Measurements from ENCODE around the gene MFSD2A. TPM values are rescaled to one million over a fixed set of nuclear protein-coding genes. Genes with fewer than 3 reads are reported as not detected.
A peak's percentile ranks its signal among the peaks of the same experiment; 100 is the strongest.
"Not testable (repeated sequence)": the region's sequence is repeated elsewhere in the genome, so short reads cannot be mapped to it uniquely, and the experiment has no call there.

Gene MFSD2A
- total RNA-seq = 1.00 TPM
- long read RNA-seq, partial matches to known transcripts = 0 of 2 reads
- long read RNA-seq, other reads (novel, unspliced or antisense) = 0 of 2 reads

GRCh38 chr1:39954870-39955546 lies at the start of gene MFSD2A:
TSS of gene MFSD2A (plus strand) at chr1:39955145. CDS start at chr1:39955293, 148 bp downstream.
- DNase-seq (ENCODE audit: low spot score) = peak; percentile 95
- intact Hi-C loops (cut with DNase I) = no loop called here

- intact Hi-C loops (cut with DNase I) = no loop called here
- DNase-seq (ENCODE audit: low spot score) = no peak
Measured at GRCh38 chr1:39905172-39905571, 49.8 kb upstream of the MFSD2A start.

- intact Hi-C loops (cut with DNase I) = no loop called here
- no peak for DNase-seq (ENCODE audit: low spot score)
Measured at GRCh38 chr1:39907528-39908453, 47.2 kb upstream of the MFSD2A start.

GRCh38 chr1:39908534-39908933 lies 46.4 kb upstream of the MFSD2A start:
- DNase-seq (ENCODE audit: low spot score) = no peak
- intact Hi-C loops (cut with DNase I) = no loop called here

- intact Hi-C loops (cut with DNase I) = no loop called here
- DNase-seq (ENCODE audit: low spot score) = no peak
Measured at GRCh38 chr1:39910263-39910662, 44.7 kb upstream of the MFSD2A start.

- intact Hi-C loops (cut with DNase I); DNase-seq (ENCODE audit: low spot score): not testable (repeated sequence)
Measured at GRCh38 chr1:39913136-39913535, 41.8 kb upstream of the MFSD2A start.

- intact Hi-C loops (cut with DNase I) = no loop called here
- no peak for DNase-seq (ENCODE audit: low spot score)
Measured at GRCh38 chr1:39915499-39916129, 39.3 kb upstream of the MFSD2A start.

GRCh38 chr1:39917825-39918224 lies 37.1 kb upstream of the MFSD2A start:
- no peak for DNase-seq (ENCODE audit: low spot score)
- intact Hi-C loops (cut with DNase I) = loop anchor here (2.0 kb wide), 1 partner anchor 57 kb away; no protein-coding TSS in a partner anchor

GRCh38 chr1:39919545-39919944 lies 35.4 kb upstream of the MFSD2A start:
- no peak for DNase-seq (ENCODE audit: low spot score)
- intact Hi-C loops (cut with DNase I) = loop anchor here (2.0 kb wide), 1 partner anchor 55 kb away; no protein-coding TSS in a partner anchor

- intact Hi-C loops (cut with DNase I) = no loop called here
- no peak for DNase-seq (ENCODE audit: low spot score)
Measured at GRCh38 chr1:39922251-39922688, 32.7 kb upstream of the MFSD2A start.

GRCh38 chr1:39925721-39926342 lies 29.1 kb upstream of the MFSD2A start:
- no peak for DNase-seq (ENCODE audit: low spot score)
- intact Hi-C loops (cut with DNase I) = no loop called here

GRCh38 chr1:39926343-39926793 lies 28.6 kb upstream of the MFSD2A start:
- intact Hi-C loops (cut with DNase I) = no loop called here
- DNase-seq (ENCODE audit: low spot score) = no peak

- intact Hi-C loops (cut with DNase I) = no loop called here
- DNase-seq (ENCODE audit: low spot score) = no peak
Measured at GRCh38 chr1:39926820-39927219, 28.1 kb upstream of the MFSD2A start.

GRCh38 chr1:39927538-39927937 lies 27.4 kb upstream of the MFSD2A start:
- intact Hi-C loops (cut with DNase I) = no loop called here
- DNase-seq (ENCODE audit: low spot score) = no peak

- intact Hi-C loops (cut with DNase I) = no loop called here
- DNase-seq (ENCODE audit: low spot score) = no peak
Measured at GRCh38 chr1:39928809-39929587, 25.9 kb upstream of the MFSD2A start.

GRCh38 chr1:39933956-39934941 lies 20.7 kb upstream of the MFSD2A start:
- intact Hi-C loops (cut with DNase I) = no loop called here
- DNase-seq (ENCODE audit: low spot score) = peak; percentile 84

GRCh38 chr1:39936724-39937491 lies 18.0 kb upstream of the MFSD2A start:
- intact Hi-C loops (cut with DNase I) = no loop called here
- no peak for DNase-seq (ENCODE audit: low spot score)
